ENCODE results near the gene SESN1.

Gene SESN1

GRCh38 chr6:108996208-108996607 is 98.4 kb downstream of the SESN1 start:
- no peak for TF ChIP-seq PPARA (CRISPR knock-in tag; IDR thresholded peaks at IDR 0.05; ENCODE audit: borderline replicate concordance)
- TF ChIP-seq ISL1 (CRISPR knock-in tag; IDR thresholded peaks at IDR 0.05), result no peak
- TF ChIP-seq PATZ1 (CRISPR knock-in tag; IDR thresholded peaks at IDR 0.05; ENCODE audit: borderline replicate concordance), result no peak
- TF ChIP-seq TSHZ2 (CRISPR knock-in tag; IDR thresholded peaks at IDR 0.05), result no peak
- TF ChIP-seq ARNTL (CRISPR knock-in tag; IDR thresholded peaks at IDR 0.05; ENCODE audit: borderline replicate concordance, low read depth), result no peak
- no peak for ATAC-seq

GRCh38 chr6:108995296-108995695 is 99.3 kb downstream of the SESN1 start:
- no peak for ATAC-seq
- TF ChIP-seq ZNF8 (CRISPR knock-in tag; IDR thresholded peaks at IDR 0.05), result no peak
- no peak for TF ChIP-seq CREB5 (CRISPR knock-in tag; IDR thresholded peaks at IDR 0.05; ENCODE audit: low read depth)
- TF ChIP-seq ISL1 (CRISPR knock-in tag; IDR thresholded peaks at IDR 0.05), result no peak
- no peak for TF ChIP-seq ARNTL (CRISPR knock-in tag; IDR thresholded peaks at IDR 0.05; ENCODE audit: borderline replicate concordance, low read depth)
- no peak for TF ChIP-seq PATZ1 (CRISPR knock-in tag; IDR thresholded peaks at IDR 0.05; ENCODE audit: borderline replicate concordance)
- no peak for TF ChIP-seq CSRNP3 (CRISPR knock-in tag; IDR thresholded peaks at IDR 0.05)
- TF ChIP-seq TSHZ2 (CRISPR knock-in tag; IDR thresholded peaks at IDR 0.05), result no peak
- TF ChIP-seq ZC3H10 (CRISPR knock-in tag; IDR thresholded peaks at IDR 0.05), result no peak
- TF ChIP-seq ESRRG (CRISPR knock-in tag; IDR thresholded peaks at IDR 0.05), result no peak
- no peak for TF ChIP-seq ZFP30 (CRISPR knock-in tag; IDR thresholded peaks at IDR 0.05)
- no peak for TF ChIP-seq ZNF565 (CRISPR knock-in tag; conservative IDR thresholded peaks at IDR 0.05; ENCODE audit: low read depth)
- TF ChIP-seq TCF4 (CRISPR knock-in tag; IDR thresholded peaks at IDR 0.05; ENCODE audit: borderline replicate concordance), result no peak
- TF ChIP-seq ZFP3 (CRISPR knock-in tag; IDR thresholded peaks at IDR 0.05), result no peak
- no peak for TF ChIP-seq OSR1 (CRISPR knock-in tag; IDR thresholded peaks at IDR 0.05)
- TF ChIP-seq BACH2 (CRISPR knock-in tag; IDR thresholded peaks at IDR 0.05; ENCODE audit: borderline replicate concordance), result no peak
- TF ChIP-seq GLIS3 (CRISPR knock-in tag; IDR thresholded peaks at IDR 0.05), result no peak
- no peak for TF ChIP-seq RARB (CRISPR knock-in tag; IDR thresholded peaks at IDR 0.05)
- TF ChIP-seq POU6F1 (CRISPR knock-in tag; IDR thresholded peaks at IDR 0.05; ENCODE audit: borderline replicate concordance, low read depth), result no peak
- TF ChIP-seq PPARA (CRISPR knock-in tag; IDR thresholded peaks at IDR 0.05; ENCODE audit: borderline replicate concordance), result no peak
